HG02840 (cell line): Measurements from ENCODE around the gene CPNE5.

ENCODE experiments used
- ATAC-seq: cut with Tn5 transposase; IDR thresholded peaks from one replicate; pipeline ENCODE4 v1.9.1; 2021; ENCODE audit warnings: mild to moderate bottlenecking, moderate library complexity, moderate number of reproducible peaks; ENCODE audit not compliant: unreplicated experiment, low FRiP score

Gene CPNE5

DNA sequence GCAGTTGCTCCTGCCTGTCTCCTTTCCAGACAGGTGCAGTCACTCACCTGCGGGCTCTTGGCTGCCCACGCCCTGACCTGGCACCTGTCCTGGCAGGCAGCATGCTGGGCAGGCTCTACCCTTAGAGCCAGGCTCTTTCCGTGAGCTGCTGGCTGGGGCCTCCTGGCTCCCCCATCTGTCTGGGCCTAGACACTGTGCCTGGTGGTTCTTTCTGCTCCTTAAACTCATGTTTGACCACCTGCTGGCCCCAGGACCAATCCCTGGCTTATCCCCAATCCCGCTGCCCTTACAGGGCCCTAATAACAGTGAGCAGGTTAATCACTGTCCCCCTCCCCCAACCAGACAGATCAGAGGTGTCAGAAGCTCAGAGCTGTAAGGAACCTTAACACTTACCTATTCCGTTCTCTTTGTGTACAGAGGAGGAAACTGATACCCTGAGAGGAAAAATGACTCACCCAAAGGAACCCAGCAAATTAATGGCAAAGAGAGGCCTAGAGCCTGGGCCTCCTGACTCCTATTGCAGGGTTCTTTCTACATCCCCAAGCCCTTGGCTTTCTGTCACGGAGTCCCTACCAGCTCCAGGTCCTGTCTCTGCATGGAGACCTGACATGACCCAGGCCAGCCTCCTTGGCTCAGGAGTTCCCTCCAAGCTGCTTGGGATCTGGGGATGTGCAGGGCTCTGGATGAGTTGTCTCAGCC lies 86.9 kb downstream of the CPNE5 start:
- ATAC-seq, result no peak

DNA sequence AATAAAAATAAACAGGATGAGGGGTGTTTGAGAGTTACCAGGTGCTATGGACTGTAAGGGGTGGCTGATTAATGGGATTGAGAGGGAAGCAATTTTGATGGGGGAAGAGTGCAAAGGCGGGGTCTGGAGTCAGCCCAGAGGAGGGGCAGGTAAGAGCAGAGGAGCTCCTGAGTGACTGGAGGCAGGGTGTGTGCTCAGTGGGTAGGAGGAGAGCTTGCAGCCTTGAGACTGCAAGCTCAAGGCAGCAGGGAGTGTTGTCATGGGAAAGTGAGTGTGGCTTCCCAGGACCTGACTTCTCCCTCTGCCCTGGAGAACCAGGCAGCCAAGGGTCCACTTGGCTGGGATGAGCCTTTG lies 87.4 kb downstream of the CPNE5 start:
- ATAC-seq, result no peak

DNA sequence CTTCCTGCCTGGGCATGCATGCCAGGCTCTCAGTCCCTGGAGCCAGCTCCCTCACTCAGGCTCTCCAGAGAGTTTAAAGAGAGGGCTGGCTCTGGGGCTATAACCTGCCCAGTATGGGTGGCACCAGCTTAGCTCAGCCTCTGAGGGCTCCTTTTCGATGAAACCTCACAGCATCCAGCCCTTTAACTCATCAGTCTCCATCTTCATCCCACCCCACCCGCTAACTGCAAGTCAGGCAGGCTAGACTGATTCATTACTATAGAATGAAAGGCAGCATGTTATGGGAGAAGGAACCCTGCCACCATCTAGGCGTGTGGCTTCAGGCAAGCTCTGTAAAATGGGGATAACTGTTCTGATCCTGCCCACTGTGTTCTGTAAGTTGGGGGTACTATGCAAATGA lies 88.2 kb downstream of the CPNE5 start:
- no peak for ATAC-seq

DNA sequence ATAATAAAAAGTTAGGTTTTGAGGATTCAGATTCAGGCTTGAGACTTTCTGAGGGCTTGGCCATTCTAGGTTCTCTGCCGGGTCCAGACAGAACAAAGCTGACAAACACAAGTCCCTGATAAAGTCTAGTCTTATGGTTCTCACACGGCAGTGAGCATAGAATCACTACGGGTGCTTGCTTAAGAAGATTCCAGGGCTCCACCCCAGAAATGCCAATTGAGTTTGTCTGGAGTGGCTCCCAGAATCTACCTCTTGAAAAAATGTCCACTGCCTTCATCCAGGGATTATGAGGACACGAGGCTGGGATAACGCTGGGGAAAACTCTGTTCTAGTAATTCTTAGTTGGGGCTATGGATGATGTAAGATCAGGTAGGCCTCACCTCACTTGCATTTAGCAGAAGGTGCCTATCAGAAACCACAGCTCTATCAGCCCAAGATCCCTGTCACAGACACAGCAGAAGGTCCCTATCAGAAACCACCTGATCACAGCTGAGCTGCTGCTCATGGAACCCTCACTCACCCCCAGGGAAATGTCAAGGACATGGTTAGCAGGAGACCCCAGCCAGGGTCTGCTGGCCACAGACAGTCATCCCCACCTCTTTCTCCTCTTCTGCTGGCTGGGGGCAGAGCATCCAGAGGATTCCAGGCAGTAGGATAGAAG lies 89.3 kb downstream of the CPNE5 start:
- no peak for ATAC-seq

DNA sequence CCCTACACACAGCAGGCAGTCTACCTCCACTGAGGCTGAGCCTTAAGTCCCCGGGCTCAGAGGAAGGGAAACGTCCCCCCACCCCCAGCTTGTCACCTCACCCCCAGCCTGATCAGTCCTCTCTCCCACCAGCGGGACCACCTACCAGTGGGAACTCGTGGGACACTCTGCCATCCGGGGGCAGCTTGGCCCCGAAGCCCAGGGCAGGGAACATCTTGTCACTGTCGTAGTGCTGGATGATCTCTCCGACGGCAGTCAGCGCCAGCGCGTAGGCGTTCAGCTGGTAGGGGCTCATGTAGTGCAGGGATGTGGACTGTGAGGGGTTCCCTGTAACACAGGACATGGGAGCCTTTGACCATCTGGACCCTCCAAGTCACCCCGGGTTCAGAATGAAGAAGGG lies 93.0 kb downstream of the CPNE5 start:
- no peak for ATAC-seq

DNA sequence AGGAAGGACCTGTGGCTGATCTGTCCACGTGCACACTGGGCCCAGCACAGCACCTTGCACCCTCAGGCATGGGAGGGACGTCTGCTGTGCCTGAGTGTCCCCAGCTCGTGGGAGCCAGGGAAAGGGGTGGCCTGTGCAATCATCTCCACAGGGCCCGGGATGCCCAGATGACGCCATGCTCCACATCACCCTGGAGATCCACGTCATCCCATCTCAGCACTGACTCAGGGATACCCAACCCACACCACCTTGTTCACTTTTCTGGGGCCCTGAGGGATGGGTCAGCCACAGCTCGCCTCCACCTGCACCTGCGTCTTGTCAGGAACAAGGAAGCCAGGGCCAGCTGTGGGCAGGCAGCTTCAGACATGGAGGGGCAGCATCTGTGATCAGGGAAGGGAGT lies 93.4 kb downstream of the CPNE5 start:
- ATAC-seq, result no peak

DNA sequence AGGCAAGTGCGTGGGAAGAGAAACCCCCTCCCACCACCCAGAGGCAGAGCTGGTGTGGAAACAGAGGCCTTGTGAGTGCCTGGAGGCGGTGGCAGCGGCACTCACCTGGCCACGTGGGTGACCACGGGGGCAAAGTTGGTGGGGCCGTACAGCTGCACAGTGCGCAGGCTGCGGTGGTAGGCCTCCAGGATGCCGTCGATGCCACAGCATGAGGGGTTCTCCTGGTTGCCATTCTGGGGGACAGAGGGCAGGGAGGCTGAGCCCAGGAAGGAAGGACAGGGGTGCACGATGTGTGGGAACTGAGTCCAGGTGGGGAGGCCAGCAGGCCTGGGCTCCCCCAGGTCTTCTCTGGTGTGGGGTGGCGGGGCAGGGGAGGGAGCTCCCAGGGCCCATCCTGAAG lies 94.0 kb downstream of the CPNE5 start:
- no peak for ATAC-seq

DNA sequence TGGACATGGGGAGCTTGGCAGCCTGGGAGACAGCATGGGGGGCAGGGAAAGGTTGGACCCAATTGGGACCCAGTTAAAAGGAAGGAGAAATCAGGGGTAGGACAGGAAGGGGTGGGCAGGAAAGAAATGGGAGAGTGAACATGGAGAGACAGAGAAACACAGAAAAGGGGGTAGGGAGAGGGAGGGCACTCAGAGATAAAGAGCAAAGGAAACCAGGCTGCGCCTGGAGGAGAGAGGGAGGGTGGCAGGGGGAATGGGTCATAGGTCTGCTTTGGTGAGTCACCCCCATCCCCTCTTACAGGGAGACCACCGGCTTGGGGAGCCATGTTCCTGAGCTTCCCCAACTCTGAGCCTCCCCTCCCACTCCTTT lies 95.0 kb downstream of the CPNE5 start:
- no peak for ATAC-seq

DNA sequence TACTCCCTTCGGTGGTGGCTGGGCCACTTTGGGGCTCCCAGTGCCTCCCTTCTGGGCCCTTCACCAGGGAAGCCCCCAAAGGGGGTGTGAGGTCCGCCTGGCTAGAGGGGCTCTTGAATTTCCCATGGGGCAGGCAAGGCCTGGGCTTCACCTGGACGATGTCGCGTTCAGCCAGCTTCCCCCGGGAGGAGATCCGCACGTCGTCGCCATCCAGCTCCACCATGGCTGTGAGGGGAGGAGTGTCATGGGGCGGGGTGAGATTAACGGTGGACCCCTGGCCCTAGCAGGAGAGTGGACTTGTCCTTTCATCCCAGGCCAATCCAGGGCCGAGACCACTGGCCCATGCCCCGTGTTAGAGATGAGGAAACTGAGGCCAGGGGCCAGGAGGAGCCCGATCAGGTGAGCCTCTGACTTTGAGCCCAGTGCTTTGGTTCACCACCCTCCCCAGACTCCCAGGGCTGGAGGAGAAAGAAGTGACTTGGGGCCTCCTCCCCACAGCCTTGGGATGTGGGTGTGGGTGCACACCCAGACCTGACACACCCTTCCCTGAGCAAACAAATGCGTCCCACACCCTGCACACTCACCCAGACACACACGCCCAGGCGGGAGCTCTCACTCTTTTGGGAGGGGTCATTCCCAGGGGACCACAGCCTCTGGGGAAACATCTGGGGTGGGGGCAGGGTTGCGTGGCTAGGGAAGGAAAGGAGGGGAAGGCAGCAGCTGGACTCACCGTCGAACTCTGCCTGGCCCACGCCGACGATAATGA lies 95.5 kb downstream of the CPNE5 start:
- no peak for ATAC-seq

DNA sequence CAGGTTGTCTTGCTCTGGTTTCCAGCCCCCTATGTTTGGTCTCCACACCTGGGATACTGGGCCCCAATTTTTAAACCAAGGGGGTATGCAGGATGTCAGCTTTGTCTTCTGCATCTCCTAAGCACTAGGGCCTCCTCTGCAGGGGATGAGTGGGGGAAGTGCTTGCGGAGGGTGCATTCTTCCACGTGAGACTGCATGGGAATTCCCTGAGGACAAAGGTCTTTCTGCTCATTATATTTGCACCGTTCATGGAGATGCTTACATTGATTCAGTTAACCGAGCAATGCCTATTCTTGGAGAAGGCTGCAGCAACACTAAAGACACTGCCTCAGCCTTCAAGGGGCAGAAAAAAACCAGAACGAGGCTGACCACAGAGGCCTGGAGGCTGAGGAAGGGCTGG lies 96.2 kb downstream of the CPNE5 start:
- no peak for ATAC-seq

DNA sequence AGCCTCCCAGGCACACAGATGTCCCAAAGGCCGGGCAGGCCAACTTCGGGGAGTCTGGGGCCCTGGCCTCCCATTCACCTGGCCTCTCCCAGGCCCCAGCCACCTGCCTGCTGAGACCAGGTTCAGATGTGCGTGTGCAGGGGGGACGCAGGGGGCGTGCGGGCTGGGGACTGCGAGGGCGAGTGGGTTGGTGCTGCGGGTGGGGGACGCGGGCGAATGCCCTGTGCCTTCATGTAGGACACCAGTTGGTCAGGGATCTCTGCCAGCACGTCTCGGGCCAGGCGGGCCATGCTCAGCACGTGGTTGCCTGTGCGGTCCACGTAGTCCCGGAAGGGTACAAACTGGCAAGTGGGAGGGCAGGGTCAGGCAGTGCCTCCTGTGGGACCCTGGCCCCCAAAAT lies 97.1 kb downstream of the CPNE5 start:
- no peak for ATAC-seq

DNA sequence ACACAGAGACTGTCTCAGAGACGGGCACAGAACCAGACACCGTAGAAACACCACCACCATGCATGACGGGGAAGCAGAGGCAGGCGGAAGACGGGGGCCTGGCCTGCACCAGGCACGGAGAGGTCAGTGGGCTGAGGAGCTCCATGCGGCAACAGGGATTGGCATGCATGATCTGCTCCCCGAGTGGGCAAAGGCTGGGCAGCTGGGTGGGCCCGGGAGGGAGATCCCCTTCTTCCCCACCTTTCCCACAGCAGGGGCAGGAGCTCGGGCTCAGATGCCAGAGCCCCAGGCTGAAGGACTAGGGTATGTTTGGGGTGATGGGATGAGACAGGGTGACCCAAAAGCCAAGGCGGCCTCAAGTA lies 98.4 kb downstream of the CPNE5 start:
- no peak for ATAC-seq

DNA sequence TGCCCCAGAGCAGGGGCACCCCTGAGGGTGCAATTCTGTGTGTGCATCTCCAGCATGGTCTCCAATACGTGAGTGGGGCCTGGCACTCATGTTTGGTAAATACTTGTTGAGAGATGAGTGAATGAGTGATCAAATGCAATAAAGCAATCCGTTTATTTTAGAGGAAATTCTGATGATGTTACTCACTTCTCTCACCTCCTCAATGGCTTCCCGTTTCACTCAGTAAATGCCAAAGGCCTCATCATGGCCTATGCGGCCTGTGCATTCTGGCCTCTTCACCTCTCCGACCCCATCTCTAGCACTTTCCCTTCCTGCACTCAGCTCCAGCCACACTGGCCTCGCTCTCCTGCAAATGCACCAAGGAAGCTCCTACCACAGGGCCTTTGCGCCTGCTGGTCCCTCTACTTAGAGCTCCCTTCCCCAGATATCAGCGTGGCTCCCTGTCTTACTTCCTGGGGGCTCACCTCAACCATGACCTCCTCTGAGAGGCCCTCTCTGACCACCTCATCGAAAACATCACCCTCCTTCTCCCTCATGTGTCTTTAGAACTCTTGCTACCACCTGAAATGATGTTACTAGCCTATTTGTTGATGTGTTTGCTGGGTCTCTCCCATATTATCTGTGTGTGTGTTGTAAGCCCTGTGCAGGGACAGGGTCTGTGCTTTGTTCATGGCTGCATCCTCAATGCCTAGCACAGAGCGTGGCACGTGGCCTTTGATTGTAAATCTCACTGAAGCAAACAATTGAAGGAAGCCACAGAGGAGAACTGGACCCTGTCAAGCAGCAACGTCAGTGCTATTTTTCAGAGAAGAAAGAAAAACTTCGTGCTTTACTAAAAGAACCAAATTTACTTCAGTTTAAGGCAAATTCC lies 99.1 kb downstream of the CPNE5 start:
- no peak for ATAC-seq

DNA sequence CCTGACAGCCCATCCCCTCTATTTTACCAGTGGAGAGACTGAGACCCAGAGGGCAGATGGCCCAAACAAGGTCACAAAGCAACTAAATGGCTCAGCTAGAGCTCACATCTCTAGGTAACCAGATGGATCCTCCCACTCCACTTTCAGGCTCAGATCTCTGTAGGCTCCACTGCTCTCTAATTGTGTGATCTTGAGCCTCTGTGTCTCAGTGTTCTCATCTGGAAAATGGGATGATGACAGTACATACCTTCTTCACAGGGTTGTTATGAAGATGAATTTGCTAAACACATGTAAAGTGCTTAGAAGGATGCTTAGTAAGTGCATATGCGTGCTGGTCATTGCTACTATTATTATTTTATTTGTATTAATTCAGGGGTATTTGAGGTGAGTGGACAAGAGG lies 101.1 kb downstream of the CPNE5 start:
- ATAC-seq, result no peak

DNA sequence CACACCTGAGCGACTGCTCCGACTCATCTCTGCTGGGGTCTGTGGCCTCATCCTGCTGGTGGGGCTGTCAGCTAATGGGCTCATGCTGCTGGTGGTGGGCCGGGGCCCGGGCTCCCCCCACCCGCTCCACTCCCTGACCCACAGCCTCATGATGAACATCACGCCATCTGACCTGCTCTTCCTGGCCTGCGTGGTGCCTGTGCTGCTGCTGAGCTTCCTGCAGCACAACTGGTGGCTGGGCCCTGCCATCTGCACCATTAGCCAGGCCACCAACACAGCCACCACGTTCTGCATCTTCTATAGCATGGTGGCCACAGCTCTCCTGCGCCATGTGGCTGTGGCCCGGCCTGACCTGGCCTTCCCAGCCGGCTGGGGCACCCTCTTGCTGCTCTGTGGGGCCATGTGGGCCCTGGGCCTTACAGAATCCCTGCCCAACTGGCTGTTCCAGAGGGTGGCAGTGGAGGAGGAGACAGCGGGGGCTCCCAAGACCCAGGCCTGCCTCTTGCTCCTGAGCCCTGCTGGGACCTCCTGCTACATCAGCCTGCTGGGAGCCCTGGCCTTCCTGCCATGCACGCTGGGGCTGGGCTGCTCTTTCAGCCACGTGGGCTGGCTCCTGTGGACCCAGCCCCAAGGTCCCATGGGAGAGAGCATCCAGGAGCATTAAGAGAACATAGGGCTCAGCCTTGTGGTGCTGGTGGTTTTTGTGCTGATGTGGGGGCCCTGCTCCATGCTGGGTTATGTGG lies 102.0 kb downstream of the CPNE5 start:
- no peak for ATAC-seq

DNA sequence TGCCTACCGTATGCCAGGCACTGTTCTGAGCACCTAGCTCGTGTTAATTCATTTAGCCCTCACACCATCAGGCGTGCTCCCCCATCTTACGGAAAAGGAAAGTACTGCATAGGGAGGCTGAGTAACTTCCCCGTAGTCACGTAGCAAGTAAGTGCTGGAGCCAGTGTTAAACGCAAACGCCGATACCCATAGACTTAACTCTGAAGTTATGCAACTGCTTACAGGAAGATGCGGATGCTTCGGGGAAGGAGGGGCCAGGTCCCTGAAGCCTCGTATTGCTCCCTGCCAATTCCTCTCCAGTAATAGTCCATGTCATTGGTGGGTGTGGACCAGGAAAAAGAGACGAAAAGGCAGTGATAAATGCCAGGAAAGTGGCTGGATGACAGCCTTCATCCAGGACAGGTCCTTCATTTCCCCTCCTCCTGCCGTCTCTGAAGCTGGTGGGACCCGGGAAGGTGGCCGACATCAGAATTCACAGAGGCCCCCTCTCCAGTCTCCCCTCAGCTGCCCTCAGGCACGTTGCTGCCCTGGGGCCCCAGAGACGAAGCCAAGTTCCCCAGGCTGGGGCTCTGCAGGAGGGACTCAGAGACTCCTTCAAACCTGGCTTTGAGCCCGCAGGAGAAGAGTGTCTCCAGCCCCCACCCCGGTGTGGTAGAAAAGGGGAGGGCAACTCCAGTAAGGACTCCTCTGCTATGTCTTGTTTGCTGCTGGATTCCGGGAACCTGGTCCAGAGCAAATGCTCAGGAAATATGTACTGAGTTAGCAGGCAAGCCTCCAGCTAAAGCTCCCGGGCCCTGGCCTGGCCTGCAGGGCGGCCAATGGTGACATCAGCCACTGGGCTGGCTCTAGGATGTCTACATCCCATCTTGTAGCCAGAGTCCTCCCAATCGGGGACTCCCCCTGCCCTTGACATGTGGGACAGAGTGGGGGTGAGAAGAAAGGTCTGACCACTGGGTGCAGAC lies 103.9 kb downstream of the CPNE5 start:
- ATAC-seq, result no peak

DNA sequence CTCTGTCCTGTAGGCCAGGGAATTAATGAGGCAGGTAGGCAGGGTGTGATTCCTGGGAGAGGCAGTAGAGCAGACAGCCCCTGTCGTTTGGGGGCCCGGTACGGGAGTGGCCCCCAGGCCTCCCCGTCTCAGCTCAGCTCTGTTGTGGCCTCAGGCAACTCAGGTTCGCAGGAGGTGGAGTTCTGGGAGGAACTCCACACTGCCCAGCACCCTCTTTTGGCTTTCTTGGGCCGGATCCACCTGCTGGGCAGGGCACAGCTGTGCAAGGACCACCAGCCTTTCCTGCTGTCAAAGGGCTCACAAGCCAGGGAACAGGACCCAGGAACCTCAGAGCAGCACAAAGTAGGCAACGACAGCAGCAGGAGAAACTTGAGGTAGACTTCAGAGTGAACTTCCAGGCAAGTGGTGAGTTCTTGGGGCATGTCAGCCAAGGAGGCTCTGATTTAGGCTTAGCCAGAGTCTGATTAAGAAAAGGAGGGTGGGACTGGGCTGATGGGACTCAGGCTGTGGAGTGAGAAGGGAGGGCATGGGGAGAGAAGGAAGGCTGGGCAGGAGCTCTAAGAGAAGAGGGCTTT lies 104.7 kb downstream of the CPNE5 start:
- no peak for ATAC-seq

DNA sequence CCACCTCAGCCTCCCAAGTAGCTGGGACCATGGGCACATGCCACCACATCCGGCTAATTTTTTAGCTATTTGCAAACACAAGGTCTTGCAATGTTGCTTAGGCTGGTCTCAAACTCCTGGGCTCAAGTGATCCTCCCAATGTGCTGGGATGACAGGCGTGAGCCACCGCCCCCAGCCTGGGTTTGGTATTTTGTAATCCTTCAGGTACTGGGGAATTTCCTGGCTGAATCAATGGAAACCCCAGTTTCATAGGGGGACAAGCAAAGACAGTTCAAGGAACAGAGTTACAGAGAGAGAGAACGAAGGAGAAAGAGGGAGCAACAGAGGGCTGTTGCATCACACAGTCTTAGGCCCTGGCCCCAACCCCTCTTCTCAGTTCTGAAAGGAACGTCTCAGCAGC lies 105.9 kb downstream of the CPNE5 start:
- ATAC-seq, result no peak
